ENCODE measurements around the gene ASIC5.

Gene ASIC5

DNA sequence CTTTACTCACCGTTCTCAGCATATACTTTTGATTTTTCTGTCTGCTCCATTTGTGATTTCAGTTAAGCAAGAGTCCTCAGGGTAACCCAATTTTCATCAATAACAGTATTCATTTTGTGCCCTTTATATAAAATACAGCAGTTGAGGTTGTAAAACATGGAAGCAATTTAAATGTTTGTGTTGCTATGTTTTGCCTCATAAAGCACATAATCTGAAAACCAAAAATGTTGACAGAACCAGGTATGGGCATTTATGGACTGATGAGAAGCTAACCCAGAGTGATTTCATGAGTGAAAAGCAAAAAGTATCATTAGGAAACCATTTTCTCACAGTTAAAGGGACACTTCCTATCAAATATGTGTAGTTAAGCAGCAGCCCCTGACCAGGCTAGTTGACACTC lies at the start of gene ASIC5:
Gene ASIC5 (minus strand): TSS at position 101 of the 400 bp plus-strand sequence. CDS start 51 bp downstream, at position 50.
- no peak for DNase-seq
- Mint-ChIP-seq H3K27me3 (ENCODE audit: low read depth, poor library complexity) (no peaks in the 10 kb centered on the region), H3K27ac (no peak within 1 kb of the TSS), H3K4me3 (no peak within 1 kb of the TSS), H3K36me3 (ENCODE audit: low read depth) (peaks cover 4% of the 10 kb centered on the region), H3K4me1 (no peaks in the 10 kb centered on the region), H3K9me3 (peaks cover 15% of the 10 kb centered on the region)
- TF ChIP-seq, protein P1, sequence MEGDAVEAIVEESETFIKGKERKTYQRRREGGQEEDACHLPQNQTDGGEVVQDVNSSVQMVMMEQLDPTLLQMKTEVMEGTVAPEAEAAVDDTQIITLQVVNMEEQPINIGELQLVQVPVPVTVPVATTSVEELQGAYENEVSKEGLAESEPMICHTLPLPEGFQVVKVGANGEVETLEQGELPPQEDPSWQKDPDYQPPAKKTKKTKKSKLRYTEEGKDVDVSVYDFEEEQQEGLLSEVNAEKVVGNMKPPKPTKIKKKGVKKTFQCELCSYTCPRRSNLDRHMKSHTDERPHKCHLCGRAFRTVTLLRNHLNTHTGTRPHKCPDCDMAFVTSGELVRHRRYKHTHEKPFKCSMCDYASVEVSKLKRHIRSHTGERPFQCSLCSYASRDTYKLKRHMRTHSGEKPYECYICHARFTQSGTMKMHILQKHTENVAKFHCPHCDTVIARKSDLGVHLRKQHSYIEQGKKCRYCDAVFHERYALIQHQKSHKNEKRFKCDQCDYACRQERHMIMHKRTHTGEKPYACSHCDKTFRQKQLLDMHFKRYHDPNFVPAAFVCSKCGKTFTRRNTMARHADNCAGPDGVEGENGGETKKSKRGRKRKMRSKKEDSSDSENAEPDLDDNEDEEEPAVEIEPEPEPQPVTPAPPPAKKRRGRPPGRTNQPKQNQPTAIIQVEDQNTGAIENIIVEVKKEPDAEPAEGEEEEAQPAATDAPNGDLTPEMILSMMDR (IDR thresholded peaks at IDR 0.05) = no peak

DNA sequence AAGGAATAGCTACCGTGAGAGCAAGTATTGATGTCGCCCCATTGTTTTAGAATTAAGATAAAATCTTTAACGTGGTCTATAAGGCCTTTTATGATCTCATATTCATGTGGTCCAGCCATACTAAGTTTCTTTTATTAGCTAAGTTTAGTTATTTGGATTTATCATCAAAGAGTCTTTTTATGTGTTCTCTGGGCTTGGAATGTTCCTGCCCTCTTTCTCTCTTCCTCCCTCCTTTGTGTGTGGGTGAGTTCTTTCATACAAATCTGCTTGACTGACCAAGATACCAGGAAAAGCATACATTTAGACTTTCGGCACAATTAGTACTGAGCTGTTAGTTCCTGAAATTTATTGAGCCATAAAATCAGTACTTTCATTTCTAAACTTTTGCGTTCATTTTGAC lies 48.7 kb upstream of the ASIC5 start:
- no peak for DNase-seq
- no peak overlapping the region for H3K27ac Mint-ChIP-seq
- no peak overlapping the region for H3K4me3 Mint-ChIP-seq
- H3K4me1 Mint-ChIP-seq = peaks cover 8% of the 10 kb centered on the region
- no peaks in the 10 kb centered on the region for H3K9me3 Mint-ChIP-seq
- H3K27me3 Mint-ChIP-seq (ENCODE audit: low read depth, poor library complexity) = no peaks in the 10 kb centered on the region
- TF ChIP-seq, protein P1 (IDR thresholded peaks at IDR 0.05) = no peak
- no peaks in the 10 kb centered on the region for H3K36me3 Mint-ChIP-seq (ENCODE audit: low read depth)

DNA sequence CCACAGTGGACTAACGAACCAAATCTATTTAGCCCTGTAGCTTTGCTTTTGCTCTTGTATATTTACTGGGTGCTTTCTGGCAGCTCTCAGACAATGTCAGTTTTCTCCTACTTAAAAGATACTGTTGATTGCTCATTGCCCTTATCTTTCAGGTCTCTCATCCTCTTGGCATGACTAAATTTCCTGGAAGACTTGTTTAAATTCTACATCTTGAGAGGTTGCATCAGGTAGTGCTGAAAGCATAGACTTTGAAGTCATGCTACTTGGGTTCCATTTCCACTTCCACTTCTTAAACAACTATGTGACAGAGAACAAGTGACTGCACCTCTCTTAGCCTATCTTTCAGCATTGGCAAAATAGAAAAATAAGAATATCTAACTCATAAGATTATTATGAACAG lies 45.8 kb upstream of the ASIC5 start:
- no peak overlapping the region for H3K4me3 Mint-ChIP-seq
- TF ChIP-seq, protein P1 (IDR thresholded peaks at IDR 0.05) = no peak
- H3K27ac Mint-ChIP-seq = no peak overlapping the region
- H3K4me1 Mint-ChIP-seq = peaks cover 8% of the 10 kb centered on the region
- no peaks in the 10 kb centered on the region for H3K9me3 Mint-ChIP-seq
- peaks cover 2% of the 10 kb centered on the region for H3K27me3 Mint-ChIP-seq (ENCODE audit: low read depth, poor library complexity)
- DNase-seq = no peak
- no peaks in the 10 kb centered on the region for H3K36me3 Mint-ChIP-seq (ENCODE audit: low read depth)

- no peak overlapping the region for H3K27ac Mint-ChIP-seq
Measured at GRCh38 chr4:155909615-155910226, 43.6 kb upstream of the ASIC5 start.

GRCh38 chr4:155908187-155909139 lies 42.4 kb upstream of the ASIC5 start:
- Mint-ChIP-seq H3K27me3 (ENCODE audit: low read depth, poor library complexity) (peaks cover 2% of the 10 kb centered on the region), H3K9me3 (no peaks in the 10 kb centered on the region), H3K4me1 (no peaks in the 10 kb centered on the region), H3K4me3 (no peak overlapping the region), H3K27ac (no peak overlapping the region), H3K36me3 (ENCODE audit: low read depth) (no peaks in the 10 kb centered on the region)
- DNase-seq = no peak
- TF ChIP-seq, protein P1 (IDR thresholded peaks at IDR 0.05) = no peak

More at GRCh38 chr4:155909615-155910226, 43.6 kb upstream of the ASIC5 start:
- no peak for DNase-seq
- Mint-ChIP-seq H3K4me3 (no peak overlapping the region), H3K9me3 (no peaks in the 10 kb centered on the region), H3K36me3 (ENCODE audit: low read depth) (no peaks in the 10 kb centered on the region), H3K27me3 (ENCODE audit: low read depth, poor library complexity) (peaks cover 2% of the 10 kb centered on the region), H3K4me1 (peaks cover 4% of the 10 kb centered on the region)
- TF ChIP-seq, protein P1 (IDR thresholded peaks at IDR 0.05) = no peak
